ENCODE measurements around the gene MSI2. TPM values are rescaled to one million over a fixed set of nuclear protein-coding genes. Genes with fewer than 3 reads are reported as not detected.

Gene MSI2
- total RNA-seq, 1 donor: 12.6 TPM

DNA sequence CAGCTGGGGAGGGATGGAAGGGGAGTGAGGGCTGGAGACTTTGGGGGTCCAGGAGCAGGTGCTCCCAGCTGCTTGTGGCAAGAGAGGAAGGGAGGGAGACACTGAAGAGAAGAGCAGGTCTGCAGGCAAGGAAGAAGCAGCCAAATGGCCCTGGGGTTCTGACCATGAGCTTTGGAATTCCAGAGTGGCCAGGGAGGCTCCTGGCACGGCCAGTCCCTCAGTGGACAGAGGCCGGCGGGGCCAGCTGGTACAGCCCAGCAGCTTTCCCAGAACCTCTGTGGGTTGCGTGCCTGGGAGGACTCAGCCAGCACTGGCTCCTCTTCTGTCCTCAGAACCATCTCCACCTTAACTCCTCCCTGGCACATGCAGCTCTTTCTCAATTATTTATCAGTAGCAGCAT, 233.0 kb downstream of the MSI2 start:
- TF ChIP-seq, protein P1, sequence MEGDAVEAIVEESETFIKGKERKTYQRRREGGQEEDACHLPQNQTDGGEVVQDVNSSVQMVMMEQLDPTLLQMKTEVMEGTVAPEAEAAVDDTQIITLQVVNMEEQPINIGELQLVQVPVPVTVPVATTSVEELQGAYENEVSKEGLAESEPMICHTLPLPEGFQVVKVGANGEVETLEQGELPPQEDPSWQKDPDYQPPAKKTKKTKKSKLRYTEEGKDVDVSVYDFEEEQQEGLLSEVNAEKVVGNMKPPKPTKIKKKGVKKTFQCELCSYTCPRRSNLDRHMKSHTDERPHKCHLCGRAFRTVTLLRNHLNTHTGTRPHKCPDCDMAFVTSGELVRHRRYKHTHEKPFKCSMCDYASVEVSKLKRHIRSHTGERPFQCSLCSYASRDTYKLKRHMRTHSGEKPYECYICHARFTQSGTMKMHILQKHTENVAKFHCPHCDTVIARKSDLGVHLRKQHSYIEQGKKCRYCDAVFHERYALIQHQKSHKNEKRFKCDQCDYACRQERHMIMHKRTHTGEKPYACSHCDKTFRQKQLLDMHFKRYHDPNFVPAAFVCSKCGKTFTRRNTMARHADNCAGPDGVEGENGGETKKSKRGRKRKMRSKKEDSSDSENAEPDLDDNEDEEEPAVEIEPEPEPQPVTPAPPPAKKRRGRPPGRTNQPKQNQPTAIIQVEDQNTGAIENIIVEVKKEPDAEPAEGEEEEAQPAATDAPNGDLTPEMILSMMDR (IDR thresholded peaks at IDR 0.05; ENCODE audit: insufficient read depth, low read length): no peak
- no peak for DNase-seq (ENCODE audit: low read depth)
- no peak overlapping the region for H3K4me3 ChIP-seq (ENCODE audit: low read depth, low read length)

DNA sequence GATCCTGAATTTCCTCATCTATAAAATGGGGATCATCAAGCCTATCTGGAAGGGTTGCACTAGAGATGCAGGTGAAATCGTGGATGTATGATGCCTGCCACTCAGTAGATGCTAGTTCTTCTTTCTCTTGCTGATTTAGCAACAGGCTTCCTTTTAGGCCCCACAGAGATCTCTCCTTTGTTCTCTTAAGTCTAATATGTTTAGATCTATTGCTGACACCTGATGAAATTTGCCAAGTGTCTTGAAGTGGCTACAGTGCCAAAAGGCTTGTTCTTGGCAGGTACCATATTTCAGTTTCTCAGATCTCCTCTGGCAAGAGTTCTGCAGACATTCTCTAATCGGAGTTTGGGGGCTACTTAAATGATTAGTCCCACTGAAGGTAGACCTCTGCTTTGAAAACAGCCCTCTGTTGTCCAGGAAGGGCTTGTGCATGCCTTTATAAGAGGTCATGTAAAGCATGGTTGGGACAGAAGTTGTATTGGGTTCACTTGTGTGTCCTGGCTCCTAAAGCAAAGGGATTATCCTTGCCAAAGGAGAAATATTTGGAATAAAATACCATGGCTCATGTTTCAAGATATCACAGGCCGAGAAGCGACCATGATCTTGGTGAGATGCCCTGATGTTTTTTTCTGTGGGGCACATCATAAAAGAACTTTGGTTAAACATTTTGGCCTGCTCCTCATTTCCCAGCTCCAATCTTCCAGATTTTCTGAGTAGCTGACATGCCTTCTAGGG, 234.0 kb downstream of the MSI2 start:
- H3K4me3 ChIP-seq (ENCODE audit: low read depth, low read length): no peak overlapping the region
- peak; percentile 55 for DNase-seq (ENCODE audit: low read depth)
- TF ChIP-seq, protein P1 (IDR thresholded peaks at IDR 0.05; ENCODE audit: insufficient read depth, low read length): no peak

- TF ChIP-seq, protein P1 (IDR thresholded peaks at IDR 0.05; ENCODE audit: insufficient read depth, low read length): no peak
- H3K4me3 ChIP-seq (ENCODE audit: low read depth, low read length): no peak overlapping the region
- no peak for DNase-seq (ENCODE audit: low read depth)
Measured at GRCh38 chr17:57490890-57491289, 234.6 kb downstream of the MSI2 start.

DNA sequence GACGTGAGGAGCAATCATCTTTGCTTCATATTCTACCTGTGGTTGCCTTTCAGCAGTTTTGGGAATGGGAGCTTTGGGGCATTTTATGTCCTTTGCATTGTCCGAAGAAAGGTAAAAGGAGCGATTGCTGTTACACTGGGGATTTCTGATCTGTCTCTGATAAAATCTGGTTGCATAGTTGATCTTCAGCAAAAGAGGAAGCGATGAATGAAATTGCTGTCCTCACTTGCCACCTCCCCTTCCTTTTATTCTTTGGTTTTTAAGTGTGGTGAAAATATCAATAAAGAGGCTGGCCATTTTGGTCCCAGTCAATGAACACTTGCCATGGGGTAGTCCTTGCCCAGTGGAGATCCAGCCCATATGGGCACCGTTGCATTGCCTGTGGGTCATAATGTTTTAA, 236.8 kb downstream of the MSI2 start:
- no peak overlapping the region for H3K4me3 ChIP-seq (ENCODE audit: low read depth, low read length)
- TF ChIP-seq, protein P1 (IDR thresholded peaks at IDR 0.05; ENCODE audit: insufficient read depth, low read length): no peak
- DNase-seq (ENCODE audit: low read depth): no peak

GRCh38 chr17:57493625-57494024, 237.3 kb downstream of the MSI2 start:
- no peak for DNase-seq (ENCODE audit: low read depth)
- H3K4me3 ChIP-seq (ENCODE audit: low read depth, low read length): no peak overlapping the region
- TF ChIP-seq, protein P1 (IDR thresholded peaks at IDR 0.05; ENCODE audit: insufficient read depth, low read length): no peak

DNA sequence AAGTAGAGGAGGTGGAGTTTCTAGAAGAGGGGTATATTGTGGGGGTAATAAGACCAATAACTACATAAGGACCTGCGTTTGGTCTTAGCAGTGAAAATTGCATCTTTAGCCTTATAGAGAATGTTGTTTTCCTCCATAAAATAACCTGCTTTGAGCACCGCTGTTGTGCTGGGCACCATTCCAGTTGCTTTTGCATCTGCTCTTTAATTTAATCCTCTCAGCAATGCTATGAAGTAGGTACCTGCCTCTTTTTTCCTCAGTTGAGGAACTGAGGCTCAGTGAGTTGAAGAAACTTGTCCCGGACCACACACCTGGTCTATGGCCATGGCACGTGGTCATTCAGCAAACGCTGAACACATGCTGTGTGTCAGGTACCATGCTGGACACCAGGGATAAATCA, 238.1 kb downstream of the MSI2 start:
- TF ChIP-seq, protein P1 (IDR thresholded peaks at IDR 0.05; ENCODE audit: insufficient read depth, low read length): no peak
- no peak for DNase-seq (ENCODE audit: low read depth)
- H3K4me3 ChIP-seq (ENCODE audit: low read depth, low read length): no peak overlapping the region

- TF ChIP-seq, protein P1 (IDR thresholded peaks at IDR 0.05; ENCODE audit: insufficient read depth, low read length): no peak
- H3K4me3 ChIP-seq (ENCODE audit: low read depth, low read length): no peak overlapping the region
- no peak for DNase-seq (ENCODE audit: low read depth)
Measured at GRCh38 chr17:57495771-57496170, 239.4 kb downstream of the MSI2 start.

Data from fibroblast of the aortic adventitia (primary cell).